Lung microvascular endothelial cell (primary cell): ENCODE data around the gene ANOS1. TPM values are rescaled to one million over a fixed set of nuclear protein-coding genes. Genes with fewer than 3 reads are reported as not detected.
"Not testable (repeated sequence)": the region's sequence is repeated elsewhere in the genome, so short reads cannot be mapped to it uniquely, and the experiment has no call there.

ENCODE experiments used
- DNase-seq, 2 donors: peaks; one replicate each; pipeline versions ENCODE4 v3.0.0 to v3.0.0-alpha.2; 2010; ENCODE audit warnings: low read depth in 2 of 2
- total RNA-seq: library from RNA; depleted of rRNA; stranded (reverse); fragments of >200 nt; gene quantifications from 2 replicates; pipeline ENCODE4 v1.2.1, GENCODE V29; 2014

Gene ANOS1, protein sequence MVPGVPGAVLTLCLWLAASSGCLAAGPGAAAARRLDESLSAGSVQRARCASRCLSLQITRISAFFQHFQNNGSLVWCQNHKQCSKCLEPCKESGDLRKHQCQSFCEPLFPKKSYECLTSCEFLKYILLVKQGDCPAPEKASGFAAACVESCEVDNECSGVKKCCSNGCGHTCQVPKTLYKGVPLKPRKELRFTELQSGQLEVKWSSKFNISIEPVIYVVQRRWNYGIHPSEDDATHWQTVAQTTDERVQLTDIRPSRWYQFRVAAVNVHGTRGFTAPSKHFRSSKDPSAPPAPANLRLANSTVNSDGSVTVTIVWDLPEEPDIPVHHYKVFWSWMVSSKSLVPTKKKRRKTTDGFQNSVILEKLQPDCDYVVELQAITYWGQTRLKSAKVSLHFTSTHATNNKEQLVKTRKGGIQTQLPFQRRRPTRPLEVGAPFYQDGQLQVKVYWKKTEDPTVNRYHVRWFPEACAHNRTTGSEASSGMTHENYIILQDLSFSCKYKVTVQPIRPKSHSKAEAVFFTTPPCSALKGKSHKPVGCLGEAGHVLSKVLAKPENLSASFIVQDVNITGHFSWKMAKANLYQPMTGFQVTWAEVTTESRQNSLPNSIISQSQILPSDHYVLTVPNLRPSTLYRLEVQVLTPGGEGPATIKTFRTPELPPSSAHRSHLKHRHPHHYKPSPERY
- 0.22 and 0.60 TPM in 2 replicates for total RNA-seq

DNA sequence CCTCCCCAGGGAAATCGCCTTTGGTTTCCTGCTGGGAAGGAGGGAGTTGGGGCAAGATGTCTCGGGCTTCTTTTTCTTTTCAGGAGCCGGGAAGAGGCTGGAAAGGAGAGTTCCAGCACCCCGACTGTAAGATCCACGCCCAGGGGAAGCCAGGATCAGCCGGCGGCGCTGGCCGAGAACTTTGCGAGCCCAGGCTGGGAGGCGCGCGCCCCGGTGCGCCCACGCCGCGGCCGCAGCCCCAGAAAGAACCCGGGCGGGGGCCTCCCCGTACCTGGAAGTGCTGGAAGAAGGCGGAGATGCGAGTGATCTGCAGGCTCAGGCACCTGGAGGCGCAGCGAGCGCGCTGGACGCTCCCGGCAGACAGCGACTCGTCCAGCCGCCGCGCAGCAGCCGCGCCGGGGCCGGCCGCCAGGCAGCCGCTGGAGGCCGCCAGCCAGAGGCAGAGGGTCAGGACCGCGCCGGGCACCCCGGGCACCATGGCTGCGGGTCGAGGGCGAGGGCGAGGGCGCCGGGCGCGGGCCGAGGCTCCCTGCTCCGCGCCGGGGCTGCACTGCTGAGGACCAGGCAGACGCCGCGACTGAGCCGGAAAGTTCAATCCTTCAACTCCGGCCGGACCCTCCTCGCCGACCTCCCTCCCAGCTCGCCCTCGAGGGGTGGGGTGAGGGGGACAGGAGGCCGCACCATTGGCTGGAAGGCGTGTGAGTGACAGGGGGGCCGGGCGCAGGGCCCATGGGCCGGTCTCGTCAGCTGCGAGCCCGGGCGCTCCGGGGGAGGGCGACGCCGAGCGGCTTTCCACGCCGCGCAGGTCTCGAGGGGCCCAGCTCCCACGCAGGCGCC, at the start of gene ANOS1:
Gene ANOS1 (minus strand): TSS at position 579 of the 837 bp plus-strand sequence. CDS start 101 bp downstream, at position 478.
- peak in 1 of 2 donors; percentile 4 for DNase-seq

DNA sequence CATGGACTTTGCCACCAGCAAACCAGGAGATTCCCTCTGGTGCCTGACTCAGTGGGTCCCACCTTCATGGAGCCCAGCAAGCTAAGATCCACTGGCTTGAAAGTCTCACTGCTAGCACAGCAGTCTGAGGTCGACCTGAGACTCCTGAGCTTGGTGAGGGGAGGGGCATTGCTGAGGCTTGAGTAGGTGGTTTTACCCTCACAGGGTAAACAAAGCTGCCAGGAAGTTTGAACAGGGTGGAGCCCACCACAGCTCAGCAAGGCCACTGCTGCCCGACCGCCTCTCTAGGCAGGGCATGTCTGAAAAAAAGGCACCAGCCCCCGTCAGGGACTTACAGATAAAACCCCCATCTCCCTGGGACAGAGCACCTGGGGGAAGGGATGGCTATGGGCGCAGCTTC, 41.2 kb upstream of the ANOS1 start:
- no peak for DNase-seq

GRCh38 chrX:8760021-8760420, 28.1 kb upstream of the ANOS1 start:
- no peak for DNase-seq

DNA sequence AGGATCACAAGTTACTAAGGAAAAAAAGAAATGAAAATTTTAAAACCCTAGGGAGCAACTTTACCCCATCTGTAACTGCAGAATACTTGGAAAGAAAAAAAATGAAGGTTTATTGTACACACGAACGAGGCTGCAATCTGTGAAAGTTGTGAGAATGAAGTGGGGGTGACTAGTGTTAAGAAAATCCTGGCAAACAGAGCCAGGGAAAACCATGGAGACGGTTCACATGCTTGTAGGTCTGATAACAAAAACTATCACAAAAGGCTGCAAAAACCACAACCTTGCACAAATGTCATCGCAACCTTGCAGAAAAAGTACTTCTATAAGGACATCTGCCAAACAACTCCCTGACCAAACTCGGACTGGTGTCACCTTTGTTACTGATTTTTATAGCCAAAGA, 26.8 kb upstream of the ANOS1 start:
- not testable (repeated sequence) for DNase-seq

- DNase-seq: not testable (repeated sequence)
Measured at GRCh38 chrX:8757609-8758389, 25.9 kb upstream of the ANOS1 start.

- DNase-seq: no peak
Measured at GRCh38 chrX:8755813-8756212, 23.9 kb upstream of the ANOS1 start.

- DNase-seq: no peak
Measured at GRCh38 chrX:8755116-8755515, 23.2 kb upstream of the ANOS1 start.

DNA sequence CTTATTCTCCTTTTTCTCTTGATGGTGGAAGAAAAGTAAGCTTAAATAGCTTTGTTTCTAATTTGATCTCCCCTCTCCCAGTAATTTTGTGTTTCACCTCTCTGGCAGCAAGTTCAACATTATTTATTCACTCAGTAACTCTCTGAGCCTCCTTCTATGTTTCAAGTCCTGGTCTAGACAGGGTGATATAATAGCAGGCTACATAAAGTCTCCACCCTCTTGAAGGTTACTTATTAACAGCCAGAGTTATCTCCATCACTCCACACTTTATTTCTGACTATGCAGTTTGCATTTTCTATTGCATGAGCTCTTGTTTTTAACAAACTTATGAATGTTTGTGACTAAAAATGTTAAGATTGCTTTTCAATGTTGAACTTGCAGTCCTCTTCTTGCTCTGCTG, 17.8 kb upstream of the ANOS1 start:
- DNase-seq: no peak

- DNase-seq: peak; percentile 28 to 37
Measured at GRCh38 chrX:8748855-8749254, 16.9 kb upstream of the ANOS1 start.

GRCh38 chrX:8743126-8743732, 11.3 kb upstream of the ANOS1 start:
- peak; percentile 32 to 50 for DNase-seq

DNA sequence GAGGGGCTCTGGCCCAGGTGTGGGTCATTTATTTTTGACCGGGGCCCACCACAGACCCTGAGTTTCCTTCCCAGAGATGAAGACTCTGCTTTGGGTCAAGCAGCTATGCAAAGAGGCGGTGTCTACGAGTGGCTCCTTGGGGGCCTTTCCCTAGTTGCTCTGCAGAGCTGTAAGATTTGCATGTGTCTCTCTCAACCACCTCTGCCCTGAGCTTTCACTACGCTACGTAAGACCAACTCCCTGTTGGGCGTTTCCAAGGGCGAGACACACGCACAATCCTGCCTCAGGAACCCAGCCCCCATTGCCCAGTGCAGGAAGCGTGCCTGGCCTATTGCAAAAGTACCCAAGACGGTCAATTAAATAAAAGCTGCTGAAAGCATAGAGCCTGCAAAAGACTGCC, 10.0 kb upstream of the ANOS1 start:
- no peak for DNase-seq

DNA sequence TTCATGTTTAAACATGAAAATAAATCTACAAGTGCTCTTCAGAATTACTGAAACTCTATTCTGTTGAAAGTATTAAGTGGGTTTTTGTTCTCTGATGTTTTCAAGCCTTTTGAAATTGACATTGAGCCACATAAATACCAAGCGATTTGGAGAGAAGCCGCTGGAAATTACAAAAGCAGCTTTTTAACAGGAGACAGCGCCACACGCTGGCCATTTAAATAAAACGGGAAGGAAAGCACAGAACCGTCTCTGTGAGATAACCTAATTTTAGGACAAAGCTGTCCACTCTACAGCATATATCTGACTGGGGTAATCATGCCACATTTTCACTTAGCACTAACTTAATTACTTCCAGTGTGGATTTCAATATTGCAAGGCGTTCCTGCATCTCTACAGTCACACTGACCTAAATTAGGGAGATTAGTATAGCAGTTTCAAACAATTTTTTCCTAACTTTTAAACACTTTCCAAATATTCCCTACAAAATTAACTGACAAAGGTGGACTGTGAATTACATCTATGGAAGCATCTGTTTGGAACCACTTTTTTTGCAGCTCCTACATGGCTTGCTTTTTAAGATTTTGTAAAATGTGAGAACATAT, 6.8 kb upstream of the ANOS1 start:
- DNase-seq: peak; percentile 29 to 45

DNA sequence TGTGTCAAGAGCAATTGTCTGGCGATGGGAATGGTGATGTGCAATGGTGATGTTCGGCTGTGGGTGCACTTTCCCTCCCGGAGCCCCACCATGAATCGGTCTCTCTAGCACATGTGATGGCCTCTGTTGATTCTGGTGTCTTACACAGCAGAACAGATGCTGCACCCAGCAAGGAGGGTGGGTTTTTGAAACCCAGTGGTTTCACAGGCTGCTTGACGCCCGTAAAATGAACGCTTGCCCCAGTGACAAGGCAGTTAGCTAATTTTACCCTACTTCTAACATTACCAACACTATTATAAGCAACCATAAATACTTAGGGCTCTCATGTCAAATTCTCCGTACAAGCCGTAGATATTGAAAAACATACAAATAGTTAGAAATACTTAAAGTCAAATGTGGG, 5.9 kb upstream of the ANOS1 start:
- no peak for DNase-seq

DNA sequence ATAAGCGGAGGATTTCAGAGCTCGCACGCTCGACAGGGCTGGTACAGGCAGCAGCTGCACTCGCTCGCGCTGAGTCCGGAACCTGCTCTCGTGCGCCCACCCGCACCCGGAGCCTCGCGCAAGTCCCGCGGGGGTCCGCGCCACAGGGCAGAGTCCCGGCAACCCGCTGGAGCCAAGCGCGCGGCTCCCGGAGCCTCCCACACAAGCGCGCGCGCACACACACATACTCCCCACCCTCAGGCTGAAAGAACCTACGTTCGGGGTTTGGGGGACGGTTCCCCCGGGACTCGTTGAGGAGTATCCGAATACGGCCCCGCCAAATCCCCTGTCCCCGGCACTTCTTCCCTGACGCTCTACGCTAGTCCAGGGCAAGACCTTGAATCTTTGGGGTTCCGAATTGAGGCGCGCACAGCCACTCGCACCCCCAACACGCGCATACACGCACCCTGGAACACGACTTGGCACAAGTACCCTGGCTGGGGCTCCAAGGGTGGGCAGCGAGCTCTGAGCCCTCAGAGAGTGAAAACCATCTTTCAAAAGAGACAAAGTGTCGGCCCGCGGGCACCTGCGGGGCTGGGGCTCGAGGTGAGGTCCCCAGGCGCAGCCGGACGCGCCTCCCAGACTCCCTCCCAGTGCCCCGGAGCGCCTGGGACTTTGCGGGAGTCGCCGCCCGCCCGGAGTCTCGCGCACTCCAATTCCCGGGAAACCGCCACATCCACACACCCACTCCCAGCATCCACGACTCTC, 952 bp downstream of the ANOS1 start:
- no peak for DNase-seq

DNA sequence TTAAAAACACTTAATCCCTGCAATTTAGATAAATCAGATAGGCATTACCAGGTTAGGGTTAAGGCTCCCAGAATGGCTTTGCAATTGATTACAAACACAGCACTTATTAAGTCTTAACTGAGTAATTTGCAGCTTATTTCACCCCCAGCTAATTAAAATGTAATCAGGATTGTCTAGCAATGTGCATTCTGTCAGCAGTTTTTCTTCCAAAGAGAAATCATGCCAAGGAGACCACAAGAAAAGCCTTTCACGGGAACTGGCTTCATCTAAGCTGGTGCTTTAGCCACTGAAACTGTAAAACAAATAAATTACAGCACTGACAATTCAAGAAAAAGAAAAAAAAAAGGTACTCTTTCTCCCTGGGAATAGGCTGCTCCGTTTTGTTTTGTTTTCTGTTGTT, 2.1 kb downstream of the ANOS1 start:
- no peak for DNase-seq

- no peak for DNase-seq
Measured at GRCh38 chrX:8728932-8729535, 2.9 kb downstream of the ANOS1 start.

DNA sequence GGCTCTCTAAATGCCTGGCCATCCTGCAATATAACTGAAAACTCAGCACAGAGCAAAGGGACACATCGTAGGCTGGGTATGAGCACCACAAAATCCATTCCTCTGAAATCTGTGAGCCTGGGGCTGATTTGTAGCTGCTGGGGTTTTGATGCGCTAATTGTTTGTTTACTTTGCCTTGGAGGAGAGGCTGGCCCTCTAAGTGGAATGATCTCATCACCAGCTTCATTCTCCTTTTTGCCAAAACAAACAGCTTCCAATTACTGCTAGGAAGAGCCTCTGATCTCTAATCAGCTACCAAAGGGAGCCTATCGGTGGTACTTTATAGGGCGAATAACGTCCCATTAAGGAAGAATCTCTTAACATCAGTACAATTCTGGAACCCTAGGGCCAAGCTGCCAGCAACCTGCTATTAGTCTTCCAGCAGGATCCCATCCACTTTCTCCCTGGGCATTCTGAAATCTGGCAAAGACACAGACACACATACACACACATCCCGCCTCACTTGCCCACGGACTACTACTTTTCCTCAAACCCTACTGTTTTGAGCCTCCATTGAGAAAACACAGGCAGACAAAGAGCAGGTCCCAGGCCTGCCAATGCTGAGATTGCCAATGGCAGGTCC, 5.8 kb downstream of the ANOS1 start:
- peak in 1 of 2 donors; percentile 4 for DNase-seq

DNA sequence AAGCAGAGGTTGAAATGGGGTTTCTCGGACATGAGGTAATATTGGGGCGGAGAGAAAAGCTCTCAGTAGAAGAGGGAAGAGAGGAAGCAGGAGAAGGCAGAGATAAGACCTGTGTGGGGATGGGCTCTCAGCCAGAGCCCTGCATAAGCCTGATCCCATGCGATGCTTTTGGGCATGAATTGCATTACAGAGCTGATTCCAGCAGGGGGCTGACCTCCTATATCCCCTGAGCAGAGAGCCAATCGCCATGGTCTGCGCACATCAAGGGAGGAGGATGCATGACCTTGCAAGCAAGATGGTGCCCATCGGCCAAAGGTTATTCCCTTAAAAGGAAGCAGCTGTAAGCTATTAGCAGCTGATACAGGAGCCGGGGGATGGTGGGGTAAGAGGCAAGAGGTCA, 7.6 kb downstream of the ANOS1 start:
- DNase-seq: no peak

- DNase-seq: no peak
Measured at GRCh38 chrX:8721536-8721935, 10.4 kb downstream of the ANOS1 start.
